MM.1S (cell line): ENCODE results near the gene DNM1.

ENCODE experiments used
- DNase-seq: peaks from one replicate; pipeline ENCODE4 v3.0.0-alpha.2; 2015
- H2AFZ ChIP-seq: fragments of 300-600 bp; sonication (generic); 2 replicates; pipeline ENCODE4 v1.6.0; 2016; ENCODE audit warnings: antibody characterized with exemption, low read length
- H3F3A ChIP-seq: fragments of 300-600 bp; sonication (generic); 2 replicates; pipeline ENCODE4 v1.6.1; 2016; ENCODE audit warnings: mild to moderate bottlenecking, antibody characterized with exemption, low read length, moderate library complexity, mixed read lengths; ENCODE audit not compliant: insufficient read depth
- H3K27ac ChIP-seq: fragments of 300-600 bp; sonication (generic); 2 replicates; pipeline ENCODE4 v1.5.1; 2016; ENCODE audit warnings: mild to moderate bottlenecking, low read length
- H3K27me3 ChIP-seq: fragments of 300-600 bp; sonication (generic); replicated peaks from 2 replicates; pipeline ENCODE4 v1.6.0; 2016; ENCODE audit warnings: low read length; ENCODE audit not compliant: insufficient read depth
- H3K36me3 ChIP-seq: fragments of 300-600 bp; sonication (generic); replicated peaks from 2 replicates; pipeline ENCODE4 v1.6.1; 2016; ENCODE audit warnings: mild to moderate bottlenecking, low read length, mixed read lengths; ENCODE audit not compliant: insufficient read depth
- H3K4me1 ChIP-seq: fragments of 300-600 bp; sonication (generic); 2 replicates; pipeline ENCODE4 v1.6.1; 2016; ENCODE audit warnings: low read length, mixed read lengths
- H3K4me2 ChIP-seq: fragments of 300-600 bp; sonication (generic); 2 replicates; pipeline ENCODE4 v1.6.0; 2016; ENCODE audit warnings: low read depth, low read length
- H3K4me3 ChIP-seq: fragments of 300-600 bp; sonication (generic); 2 replicates; pipeline ENCODE4 v1.5.1; 2016; ENCODE audit warnings: low read length, mixed read lengths
- H3K79me2 ChIP-seq: fragments of 300-600 bp; sonication (generic); 2 replicates; pipeline ENCODE4 v1.6.1; 2016; ENCODE audit warnings: mixed run types, low read length, mixed read lengths
- H3K9ac ChIP-seq: fragments of 300-600 bp; sonication (generic); 2 replicates; pipeline ENCODE4 v1.6.1; 2016; ENCODE audit warnings: low read length, mixed read lengths
- H3K9me2 ChIP-seq: fragments of 300-600 bp; sonication (generic); replicated peaks from 2 replicates; pipeline ENCODE4 v1.6.1; 2016; ENCODE audit warnings: mild to moderate bottlenecking, low read length, mixed read lengths; ENCODE audit not compliant: insufficient read depth
- H3K9me3 ChIP-seq: fragments of 300-600 bp; sonication (generic); replicated peaks from 2 replicates; pipeline ENCODE4 v1.6.1; 2016; ENCODE audit warnings: mild to moderate bottlenecking, low read length, mixed read lengths; ENCODE audit not compliant: insufficient read depth
- H4K20me1 ChIP-seq: fragments of 300-600 bp; sonication (generic); 2 replicates; pipeline ENCODE4 v1.6.1; 2016; ENCODE audit warnings: mild to moderate bottlenecking, low read length, moderate library complexity, mixed read lengths; ENCODE audit not compliant: insufficient read depth
- EZH2 ChIP-seq: fragments of 300-600 bp; sonication (generic); optimal IDR thresholded peaks from 2 replicates; pipeline ENCODE3; 2017; ENCODE audit warnings: low read depth, mild to moderate bottlenecking, antibody characterized with exemption, low read length, mixed read lengths
- EZH2phosphoT487 ChIP-seq: fragments of 300-600 bp; sonication (generic); IDR thresholded peaks from 2 replicates; pipeline ENCODE4 v1.6.1; 2018; ENCODE audit warnings: antibody characterized with exemption, low read length
- TF ChIP-seq, protein P1 (sequence below): fragments of 300-600 bp; sonication (generic); IDR thresholded peaks from 2 replicates; pipeline ENCODE4 v1.5.1; 2016; ENCODE audit warnings: antibody characterized with exemption, low read length, mixed read lengths

DNM1 gene

DNA sequence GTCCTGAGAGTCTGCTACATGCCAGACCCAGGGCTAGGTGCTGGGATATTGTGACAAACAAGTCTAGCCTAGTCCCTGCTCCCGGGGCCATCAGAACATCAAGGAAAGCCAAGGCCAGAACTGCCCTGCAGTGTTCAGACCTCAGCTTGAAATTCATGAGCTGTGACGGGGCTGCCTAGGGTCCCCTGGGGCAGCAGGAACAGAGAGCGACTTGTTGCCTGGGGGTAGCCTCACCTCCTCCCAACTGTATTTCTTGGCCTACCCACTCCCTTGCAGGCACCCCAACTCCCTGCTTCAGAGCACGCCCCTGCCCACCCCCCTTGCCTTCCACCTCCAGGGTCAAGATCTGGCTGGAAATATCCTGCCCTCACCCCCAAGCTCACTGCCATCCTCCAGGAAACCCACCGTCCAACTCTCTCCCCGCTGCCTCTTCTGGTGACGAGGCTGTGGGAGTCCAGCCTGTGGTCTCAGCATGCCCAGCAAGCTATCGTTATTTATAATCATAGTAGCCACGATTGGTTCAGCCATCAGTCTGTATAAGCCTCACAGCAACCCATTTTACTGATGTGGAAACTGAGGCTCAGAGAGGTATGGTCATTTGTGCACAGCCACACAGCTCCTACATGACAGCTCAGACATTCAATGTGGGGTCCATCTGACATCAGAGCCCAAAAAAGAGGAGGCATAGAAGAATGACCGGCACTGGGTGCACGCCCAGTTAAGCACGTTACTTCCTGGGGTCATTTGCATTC lies 10.7 kb downstream of the DNM1 start:
- no peak overlapping the region for H3K9ac ChIP-seq
- no peaks in the 10 kb centered on the region for H3K9me2 ChIP-seq
- H3K9me3 ChIP-seq: no peaks in the 10 kb centered on the region
- H4K20me1 ChIP-seq: no peaks in the 10 kb centered on the region
- TF ChIP-seq EZH2 (no peak), EZH2phosphoT487 (no peak)
- TF ChIP-seq, protein P1, sequence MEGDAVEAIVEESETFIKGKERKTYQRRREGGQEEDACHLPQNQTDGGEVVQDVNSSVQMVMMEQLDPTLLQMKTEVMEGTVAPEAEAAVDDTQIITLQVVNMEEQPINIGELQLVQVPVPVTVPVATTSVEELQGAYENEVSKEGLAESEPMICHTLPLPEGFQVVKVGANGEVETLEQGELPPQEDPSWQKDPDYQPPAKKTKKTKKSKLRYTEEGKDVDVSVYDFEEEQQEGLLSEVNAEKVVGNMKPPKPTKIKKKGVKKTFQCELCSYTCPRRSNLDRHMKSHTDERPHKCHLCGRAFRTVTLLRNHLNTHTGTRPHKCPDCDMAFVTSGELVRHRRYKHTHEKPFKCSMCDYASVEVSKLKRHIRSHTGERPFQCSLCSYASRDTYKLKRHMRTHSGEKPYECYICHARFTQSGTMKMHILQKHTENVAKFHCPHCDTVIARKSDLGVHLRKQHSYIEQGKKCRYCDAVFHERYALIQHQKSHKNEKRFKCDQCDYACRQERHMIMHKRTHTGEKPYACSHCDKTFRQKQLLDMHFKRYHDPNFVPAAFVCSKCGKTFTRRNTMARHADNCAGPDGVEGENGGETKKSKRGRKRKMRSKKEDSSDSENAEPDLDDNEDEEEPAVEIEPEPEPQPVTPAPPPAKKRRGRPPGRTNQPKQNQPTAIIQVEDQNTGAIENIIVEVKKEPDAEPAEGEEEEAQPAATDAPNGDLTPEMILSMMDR: no peak
- no peak overlapping the region for H3K4me3 ChIP-seq
- H3K79me2 ChIP-seq: no peaks in the 10 kb centered on the region
- peaks cover 18% of the 10 kb centered on the region for H3K27me3 ChIP-seq
- H3K36me3 ChIP-seq: no peaks in the 10 kb centered on the region
- no peaks in the 10 kb centered on the region for H3F3A ChIP-seq
- H3K27ac ChIP-seq: no peak overlapping the region
- no peak overlapping the region for H3K4me2 ChIP-seq
- peaks cover 4% of the 10 kb centered on the region; the same call in 1 of the 2 replicates for H3K4me1 ChIP-seq
- H2AFZ ChIP-seq: no peak overlapping the region
- no peak for DNase-seq

DNA sequence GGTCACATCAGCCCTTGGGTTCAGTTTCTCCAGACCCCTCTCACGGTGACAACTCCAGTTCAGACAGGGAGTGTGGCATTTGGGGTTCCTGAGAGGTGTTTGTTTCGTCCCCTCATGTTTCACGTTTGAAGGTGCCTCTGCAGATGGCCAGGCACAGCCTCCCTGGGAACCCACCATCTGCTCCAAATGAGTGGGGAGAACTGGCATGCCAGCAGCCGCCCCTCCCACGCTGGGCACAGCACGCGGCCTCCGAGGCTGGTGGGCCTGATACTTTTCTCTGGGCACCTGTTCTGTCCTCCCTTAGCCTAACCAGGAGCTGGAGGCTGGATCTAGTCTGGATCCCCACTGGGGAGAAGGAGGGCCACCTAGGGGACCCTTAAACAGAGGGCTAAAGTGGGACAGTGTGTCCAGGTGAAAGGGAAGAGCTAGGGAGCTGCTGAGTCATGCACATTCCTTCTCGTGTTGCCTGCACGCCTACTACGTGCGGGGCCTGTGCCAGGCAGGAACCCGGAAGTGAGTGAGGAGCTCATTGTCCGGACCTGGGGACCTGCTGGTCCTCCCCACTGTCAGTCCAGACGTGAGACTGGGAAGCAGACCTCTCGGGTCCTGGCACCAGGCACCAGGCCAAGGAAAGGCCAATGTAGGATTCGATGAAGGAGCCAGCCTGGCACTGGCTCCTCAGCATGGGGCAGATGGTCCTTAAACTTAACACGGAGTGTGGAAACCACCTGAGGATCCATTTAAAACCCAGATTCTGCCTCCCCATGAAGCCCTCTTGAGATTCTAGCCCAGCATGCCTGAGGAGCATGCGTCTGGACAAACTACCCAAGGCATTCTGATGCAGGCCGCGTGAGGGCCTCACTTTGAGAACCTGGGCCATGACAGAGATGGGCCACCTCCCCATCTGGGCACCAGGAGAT lies 11.7 kb downstream of the DNM1 start:
- H3K27ac ChIP-seq: no peak overlapping the region
- DNase-seq: no peak
- peaks cover 26% of the 10 kb centered on the region for H3K27me3 ChIP-seq
- H3K4me1 ChIP-seq: peaks cover 4% of the 10 kb centered on the region; the same call in 1 of the 2 replicates
- no peaks in the 10 kb centered on the region for H4K20me1 ChIP-seq
- TF ChIP-seq EZH2 (no peak), EZH2phosphoT487 (no peak)
- TF ChIP-seq, protein P1: no peak
- no peaks in the 10 kb centered on the region for H3K9me3 ChIP-seq
- no peak overlapping the region for H2AFZ ChIP-seq
- no peaks in the 10 kb centered on the region for H3F3A ChIP-seq
- no peaks in the 10 kb centered on the region for H3K36me3 ChIP-seq
- H3K4me2 ChIP-seq: no peak overlapping the region
- no peak overlapping the region for H3K4me3 ChIP-seq
- H3K9ac ChIP-seq: no peak overlapping the region
- no peaks in the 10 kb centered on the region for H3K9me2 ChIP-seq
- H3K79me2 ChIP-seq: no peaks in the 10 kb centered on the region

- DNase-seq: no peak
Observed at GRCh38 chr9:128215491-128216409, 12.6 kb downstream of the DNM1 start.

More at GRCh38 chr9:128215491-128216409, 12.6 kb downstream of the DNM1 start:
- no peaks in the 10 kb centered on the region for H3F3A ChIP-seq
- no peak overlapping the region for H3K4me3 ChIP-seq
- no peaks in the 10 kb centered on the region for H3K9me2 ChIP-seq
- no peaks in the 10 kb centered on the region for H3K79me2 ChIP-seq
- H3K27me3 ChIP-seq: peaks cover 32% of the 10 kb centered on the region
- H4K20me1 ChIP-seq: no peaks in the 10 kb centered on the region
- no peaks in the 10 kb centered on the region for H3K9me3 ChIP-seq
- H3K27ac ChIP-seq: no peak overlapping the region
- no peaks in the 10 kb centered on the region for H3K36me3 ChIP-seq
- no peak overlapping the region for H3K9ac ChIP-seq
- no peak overlapping the region for H2AFZ ChIP-seq
- TF ChIP-seq, protein P1: no peak
- TF ChIP-seq EZH2 (no peak), EZH2phosphoT487 (no peak)
- no peak overlapping the region for H3K4me2 ChIP-seq
- H3K4me1 ChIP-seq: peaks cover 4% of the 10 kb centered on the region; the same call in 1 of the 2 replicates
